Esophagus (tissue), 2 donors: ENCODE data around the gene OBSCN. TPM values are rescaled to one million over a fixed set of nuclear protein-coding genes. Genes with fewer than 3 reads are reported as not detected.
"Not testable (repeated sequence)": the region's sequence is repeated elsewhere in the genome, so short reads cannot be mapped to it uniquely, and the experiment has no call there.

Experiments used
- H3K27ac ChIP-seq, 2 donors: one replicate each; pipeline ENCODE4 v1.5.1; 2013; ENCODE audit warnings: low read depth in 2 of 2, mild to moderate bottlenecking in 2 of 2, inconsistent platforms in 1 of 2, low read length in 1 of 2, moderate library complexity in 1 of 2
- H3K27me3 ChIP-seq, 2 donors: one replicate each; pipeline ENCODE4 v1.6.1; 2013; ENCODE audit warnings: low read length in 2 of 2, control low read depth in 1 of 2, mild to moderate bottlenecking in 1 of 2; ENCODE audit not compliant: insufficient read depth in 2 of 2, control insufficient read depth in 1 of 2
- H3K36me3 ChIP-seq, 2 donors: one replicate each; pipeline ENCODE4 v1.6.1; 2013; ENCODE audit warnings: low read length in 1 of 2; ENCODE audit not compliant: control insufficient read depth in 2 of 2, insufficient read depth in 2 of 2
- H3K4me1 ChIP-seq, 2 donors: one replicate each; pipeline ENCODE4 v1.6.1; 2013; ENCODE audit warnings: low read length in 1 of 2; ENCODE audit not compliant: control insufficient read depth in 2 of 2, insufficient read depth in 2 of 2
- H3K4me3 ChIP-seq, 2 donors: one replicate each; pipeline ENCODE4 v1.5.1; 2013; ENCODE audit warnings: low read length in 2 of 2, mild to moderate bottlenecking in 2 of 2, low read depth in 1 of 2, moderate library complexity in 1 of 2
- H3K9me3 ChIP-seq, 2 donors: one replicate each; pipeline ENCODE4 v1.6.1; 2013; ENCODE audit warnings: mild to moderate bottlenecking in 2 of 2, low read depth in 1 of 2, low read length in 1 of 2, moderate library complexity in 1 of 2; ENCODE audit not compliant: control insufficient read depth in 2 of 2, insufficient read depth in 1 of 2
- WGBS, 2 donors: extraction: QIAGEN DNeasy Blood & Tissue Kit; methylation state at CpG; one replicate each; pipeline ENCODE4 v1.1.7; 2013; 5-methylcytosine and 5-hydroxymethylcytosine counted together
- polyA plus RNA-seq, 2 donors: library from polyadenylated mRNA; stranded (reverse); fragments of 200-250 nt; gene quantifications; one replicate each; pipeline ENCODE4 v1.2.3, GENCODE V29; 2013
- donor health status: healthy with polysubstance abuse.
- donor health status: Bipolar disorder and iron deficiency.

Gene OBSCN
- polyA plus RNA-seq, 2 donors: 7.7 to 20.6 TPM

GRCh38 chr1:228219245-228219961 lies 11.6 kb downstream of the OBSCN start:
- no peaks in the 10 kb centered on the region for H3K27me3 ChIP-seq
- peaks cover 3 to 5% of the 10 kb centered on the region in 2 donors for H3K9me3 ChIP-seq
- peaks cover 0 to 12% of the 10 kb centered on the region in 2 donors for H3K36me3 ChIP-seq
- WGBS, 2 donors: 91 to 95% methylated on average over 16 of the region's 16 CpGs
- H3K4me1 ChIP-seq: peaks cover 0 to under 1% of the 10 kb centered on the region in 2 donors
- H3K4me3 ChIP-seq: no peak overlapping the region
- no peak overlapping the region for H3K27ac ChIP-seq

- H3K36me3 ChIP-seq: peaks cover 0 to 17% of the 10 kb centered on the region in 2 donors
- H3K9me3 ChIP-seq: peaks cover 8 to 13% of the 10 kb centered on the region in 2 donors
- no peak overlapping the region for H3K4me3 ChIP-seq
- H3K27ac ChIP-seq: no peak overlapping the region
- no peaks in the 10 kb centered on the region for H3K27me3 ChIP-seq
- 93% methylated on average over 28 of the region's 28 CpGs for WGBS, 2 donors
- no peaks in the 10 kb centered on the region for H3K4me1 ChIP-seq
These were observed 12.3 kb downstream of the OBSCN start for GRCh38 chr1:228219962-228220780.

GRCh38 chr1:228221097-228221496 lies 13.3 kb downstream of the OBSCN start:
- H3K4me3 ChIP-seq, H3K27me3 ChIP-seq, H3K4me1 ChIP-seq, H3K27ac ChIP-seq: not testable (repeated sequence)
- Histone ChIP-seq H3K9me3 (peaks cover 8 to 13% of the 10 kb centered on the region in 2 donors), H3K36me3 (peaks cover 0 to 17% of the 10 kb centered on the region in 2 donors)
- WGBS, 2 donors: 93 to 94% methylated on average over 9 of the region's 9 CpGs

- H3K36me3 ChIP-seq: peaks cover 0 to 19% of the 10 kb centered on the region in 2 donors
- H3K9me3 ChIP-seq: peaks cover 8 to 13% of the 10 kb centered on the region in 2 donors
- no peak overlapping the region for H3K27ac ChIP-seq
- WGBS, 2 donors: 73 to 84% methylated on average over 11 of the region's 11 CpGs
- no peaks in the 10 kb centered on the region for H3K27me3 ChIP-seq
- no peak overlapping the region for H3K4me3 ChIP-seq
- no peaks in the 10 kb centered on the region for H3K4me1 ChIP-seq
These were observed 14.7 kb downstream of the OBSCN start for GRCh38 chr1:228222548-228222947.

- H3K9me3 ChIP-seq: peaks cover 8 to 13% of the 10 kb centered on the region in 2 donors
- no peak overlapping the region for H3K4me3 ChIP-seq
- H3K27ac ChIP-seq: no peak overlapping the region
- WGBS, 2 donors: 93 to 95% methylated on average over 16 of the region's 16 CpGs
- peaks cover 0 to 5% of the 10 kb centered on the region in 2 donors for H3K4me1 ChIP-seq
- no peaks in the 10 kb centered on the region for H3K27me3 ChIP-seq
- peaks cover 0 to 14% of the 10 kb centered on the region in 2 donors for H3K36me3 ChIP-seq
These were observed 16.6 kb downstream of the OBSCN start for GRCh38 chr1:228224198-228225164.

- Histone ChIP-seq H3K4me1 (peaks cover 0 to 5% of the 10 kb centered on the region in 2 donors), H3K27ac (no peak overlapping the region), H3K4me3 (no peak overlapping the region), H3K27me3 (no peaks in the 10 kb centered on the region), H3K36me3 (peaks cover 0 to 14% of the 10 kb centered on the region in 2 donors), H3K9me3 (peaks cover 8 to 13% of the 10 kb centered on the region in 2 donors)
- 0 to 100% methylated on average over 2 of the region's 2 CpGs for WGBS, 2 donors
These were observed 17.4 kb downstream of the OBSCN start for GRCh38 chr1:228225165-228225710.

- Histone ChIP-seq H3K4me3 (no peak overlapping the region), H3K27ac (no peak overlapping the region), H3K36me3 (peaks cover 0 to 14% of the 10 kb centered on the region in 2 donors), H3K4me1 (peaks cover 0 to 5% of the 10 kb centered on the region in 2 donors), H3K9me3 (peaks cover 8 to 13% of the 10 kb centered on the region in 2 donors), H3K27me3 (no peaks in the 10 kb centered on the region)
- 45 to 95% methylated on average over 2 of the region's 2 CpGs for WGBS, 2 donors
These were observed 17.9 kb downstream of the OBSCN start for GRCh38 chr1:228225740-228226139.

GRCh38 chr1:228226141-228226874 lies 18.5 kb downstream of the OBSCN start:
- 93 to 96% methylated on average over 7 of the region's 7 CpGs for WGBS, 2 donors
- Histone ChIP-seq H3K9me3 (peaks cover 8 to 13% of the 10 kb centered on the region in 2 donors), H3K36me3 (peaks cover 0 to 14% of the 10 kb centered on the region in 2 donors), H3K27me3 (no peaks in the 10 kb centered on the region), H3K4me3 (no peak overlapping the region), H3K4me1 (peaks cover 0 to 5% of the 10 kb centered on the region in 2 donors), H3K27ac (no peak overlapping the region)
